ENCODE results near the gene PLOD1. TPM values are rescaled to one million over a fixed set of nuclear protein-coding genes. Genes with fewer than 3 reads are reported as not detected.
A peak's percentile ranks its signal among the peaks of the same experiment; 100 is the strongest.

PLOD1 gene
- total RNA-seq, 3 donors from 2014 or later: 33.7 to 68.6 (median 35.4) TPM

GRCh38 chr1:11961230-11961629, 26.7 kb downstream of the PLOD1 start:
- TF ChIP-seq CTCF (IDR thresholded peaks at IDR 0.05): no peak
- DNase-seq (peak in 1 of 3 donors; percentile 49), ATAC-seq (peak; percentile 88)
- no peak overlapping the region for H3K4me3 ChIP-seq
- H3K9me3 ChIP-seq: no peaks in the 10 kb centered on the region
- H3K36me3 ChIP-seq (ENCODE audit: low read depth): no peaks in the 10 kb centered on the region
- H3K4me1 ChIP-seq (ENCODE audit: low read depth): peaks cover 15% of the 10 kb centered on the region
- intact Hi-C loops (cut with DNase I, micrococcal nuclease): no loop called here

- Histone ChIP-seq H3K4me3 (no peak overlapping the region), H3K9me3 (no peaks in the 10 kb centered on the region), H3K4me1 (ENCODE audit: low read depth) (peaks cover 15% of the 10 kb centered on the region), H3K36me3 (ENCODE audit: low read depth) (no peaks in the 10 kb centered on the region)
- no peak for TF ChIP-seq CTCF (IDR thresholded peaks at IDR 0.05)
- ATAC-seq: no peak
- intact Hi-C loops (cut with DNase I, micrococcal nuclease): no loop called here
- no peak for DNase-seq
Measured at GRCh38 chr1:11963622-11964021, 29.1 kb downstream of the PLOD1 start.

GRCh38 chr1:11964656-11965055, 30.1 kb downstream of the PLOD1 start:
- no peak for DNase-seq
- intact Hi-C loops (cut with DNase I, micrococcal nuclease): no loop called here
- Histone ChIP-seq H3K4me1 (ENCODE audit: low read depth) (peaks cover 15% of the 10 kb centered on the region), H3K4me3 (no peak overlapping the region), H3K36me3 (ENCODE audit: low read depth) (no peaks in the 10 kb centered on the region), H3K9me3 (no peaks in the 10 kb centered on the region)
- no peak for TF ChIP-seq CTCF (IDR thresholded peaks at IDR 0.05)
- no peak for ATAC-seq

GRCh38 chr1:11967028-11967547, 32.6 kb downstream of the PLOD1 start:
- intact Hi-C loops (cut with DNase I, micrococcal nuclease): no loop called here
- ATAC-seq (peak; percentile 96), DNase-seq (peak; percentile 51 to 70 (median 63))
- H3K36me3 ChIP-seq (ENCODE audit: low read depth): no peaks in the 10 kb centered on the region
- no peak for TF ChIP-seq CTCF (IDR thresholded peaks at IDR 0.05)
- H3K9me3 ChIP-seq: no peaks in the 10 kb centered on the region
- H3K4me3 ChIP-seq: no peak overlapping the region
- H3K4me1 ChIP-seq (ENCODE audit: low read depth): no peaks in the 10 kb centered on the region

GRCh38 chr1:11970441-11971185, 36.1 kb downstream of the PLOD1 start:
- H3K36me3 ChIP-seq (ENCODE audit: low read depth): no peaks in the 10 kb centered on the region
- no peak for ATAC-seq

More at GRCh38 chr1:11970441-11971185, 36.1 kb downstream of the PLOD1 start:
- intact Hi-C loops (cut with DNase I, micrococcal nuclease): no loop called here
- DNase-seq: no peak
- Histone ChIP-seq H3K4me1 (ENCODE audit: low read depth) (no peaks in the 10 kb centered on the region), H3K9me3 (no peaks in the 10 kb centered on the region), H3K4me3 (no peak overlapping the region)
- TF ChIP-seq CTCF (IDR thresholded peaks at IDR 0.05): no peak
